KOPT-K1 (cell line): Measurements from ENCODE around the gene RDH11.

Experiments
- H3K27ac ChIP-seq: fragments of 200-600 bp; sonication (generic); 2 replicates; pipeline ENCODE4 v1.5.1; 2016; ENCODE audit warnings: antibody characterized with exemption, mild to moderate bottlenecking, low read depth, low read length; ENCODE audit not compliant: poor library complexity, severe bottlenecking
- H3K36me3 ChIP-seq: fragments of 200-600 bp; sonication (generic); 2 replicates; pipeline ENCODE4 v1.5.1; 2017; ENCODE audit warnings: antibody characterized with exemption, mild to moderate bottlenecking, low read length, moderate library complexity; ENCODE audit not compliant: insufficient read depth
- H3K9me3 ChIP-seq: fragments of 200-600 bp; sonication (generic); 2 replicates; pipeline ENCODE4 v1.5.1; 2017; ENCODE audit warnings: antibody characterized with exemption, low read length, mild to moderate bottlenecking; ENCODE audit not compliant: insufficient read depth, poor library complexity, severe bottlenecking

Gene RDH11

GRCh38 chr14:67644428-67644827, 51.1 kb downstream of the RDH11 start:
- no peaks in the 10 kb centered on the region for H3K9me3 ChIP-seq
- H3K27ac ChIP-seq, result no peak overlapping the region
- H3K36me3 ChIP-seq, result peaks cover 38% of the 10 kb centered on the region

- Histone ChIP-seq H3K36me3 (peaks cover 31% of the 10 kb centered on the region), H3K9me3 (no peaks in the 10 kb centered on the region)
These were observed 51.9 kb downstream of the RDH11 start for GRCh38 chr14:67643713-67644112.

GRCh38 chr14:67641902-67642749, 53.4 kb downstream of the RDH11 start:
- Histone ChIP-seq H3K27ac (no peak overlapping the region), H3K36me3 (peaks cover 20% of the 10 kb centered on the region), H3K9me3 (no peaks in the 10 kb centered on the region)

More at GRCh38 chr14:67643713-67644112, 51.9 kb downstream of the RDH11 start:
- H3K27ac ChIP-seq, result no peak overlapping the region

DNA sequence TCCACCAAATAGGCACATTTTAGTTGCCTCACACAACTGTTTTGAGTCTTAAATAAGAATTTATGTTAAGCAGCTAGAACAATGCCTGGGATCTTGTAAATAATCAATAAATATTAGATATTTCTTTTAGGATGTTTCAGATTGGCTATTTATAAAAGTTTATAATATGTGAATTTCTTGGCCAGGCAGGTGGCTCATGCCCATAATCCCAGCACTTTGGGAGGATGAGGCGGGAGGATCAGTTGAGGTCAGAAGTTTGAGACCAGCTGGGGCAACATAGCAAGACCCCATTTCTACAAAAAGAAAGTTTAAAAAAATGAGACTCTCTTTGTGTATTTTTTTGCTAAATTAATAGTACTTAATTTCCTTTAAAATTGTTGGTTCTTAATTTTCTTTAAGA, 54.1 kb downstream of the RDH11 start:
- H3K9me3 ChIP-seq, result no peaks in the 10 kb centered on the region

DNA sequence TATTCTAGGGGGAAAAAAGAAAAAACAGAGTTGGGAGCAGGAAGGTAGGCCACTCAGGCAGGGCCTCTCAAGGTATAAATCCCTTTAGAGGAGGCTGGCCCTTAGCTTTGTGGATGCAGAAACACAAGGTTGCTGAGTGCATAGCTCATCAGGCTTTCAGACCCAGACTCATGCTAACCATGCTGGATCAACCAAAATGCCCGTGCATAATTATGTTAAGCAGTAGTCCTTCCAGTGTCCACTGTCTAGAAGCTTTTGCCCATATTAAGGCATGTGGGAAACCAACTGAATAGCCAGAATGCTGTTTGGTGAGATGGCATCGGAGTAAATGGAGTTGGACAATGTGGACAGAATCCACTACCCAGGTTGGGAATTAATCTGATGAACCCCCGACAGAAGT, 56.9 kb downstream of the RDH11 start:
- Histone ChIP-seq H3K36me3 (no peaks in the 10 kb centered on the region), H3K27ac (no peak overlapping the region), H3K9me3 (no peaks in the 10 kb centered on the region)

More for the DNA sequence above, 54.1 kb downstream of the RDH11 start:
- Histone ChIP-seq H3K27ac (no peak overlapping the region), H3K36me3 (peaks cover 13% of the 10 kb centered on the region)

- no peaks in the 10 kb centered on the region for H3K9me3 ChIP-seq
- H3K27ac ChIP-seq, result no peak overlapping the region
- H3K36me3 ChIP-seq, result no peaks in the 10 kb centered on the region
These were observed 59.1 kb downstream of the RDH11 start for GRCh38 chr14:67636361-67636919.

DNA sequence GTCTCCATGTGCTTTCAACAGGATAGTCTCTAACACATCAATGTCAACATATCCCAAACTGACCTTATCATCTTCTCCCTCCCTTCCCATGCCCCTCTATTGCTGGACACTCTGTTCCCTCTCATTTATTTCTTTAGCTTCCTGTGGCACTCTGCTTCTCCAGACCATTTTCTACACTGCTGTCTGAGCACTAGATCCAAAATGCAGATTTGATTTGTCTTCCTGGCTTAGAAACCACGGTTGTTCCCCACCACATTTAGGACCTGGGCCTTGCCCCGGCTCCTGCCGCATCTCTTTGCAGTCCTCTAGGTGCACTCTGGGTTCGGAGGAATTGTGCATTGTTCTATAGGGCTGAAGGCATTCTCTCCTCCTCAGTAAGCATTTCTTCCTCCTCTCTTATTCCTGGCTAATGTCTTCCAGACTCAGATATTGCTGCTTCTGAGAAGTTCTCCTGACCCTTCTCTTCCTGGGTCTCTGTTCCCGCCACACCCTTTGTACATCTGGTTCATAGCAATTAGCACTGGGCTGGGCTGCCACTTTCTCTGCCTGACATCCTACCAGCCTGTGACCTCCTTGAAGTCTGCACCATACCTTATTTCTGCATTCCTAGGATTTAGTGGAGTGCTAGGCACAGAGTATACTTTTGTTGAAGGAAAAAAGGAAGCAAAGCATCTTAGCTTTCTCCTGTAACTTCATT, 62.0 kb downstream of the RDH11 start:
- Histone ChIP-seq H3K9me3 (no peaks in the 10 kb centered on the region), H3K36me3 (no peaks in the 10 kb centered on the region), H3K27ac (no peak overlapping the region)

DNA sequence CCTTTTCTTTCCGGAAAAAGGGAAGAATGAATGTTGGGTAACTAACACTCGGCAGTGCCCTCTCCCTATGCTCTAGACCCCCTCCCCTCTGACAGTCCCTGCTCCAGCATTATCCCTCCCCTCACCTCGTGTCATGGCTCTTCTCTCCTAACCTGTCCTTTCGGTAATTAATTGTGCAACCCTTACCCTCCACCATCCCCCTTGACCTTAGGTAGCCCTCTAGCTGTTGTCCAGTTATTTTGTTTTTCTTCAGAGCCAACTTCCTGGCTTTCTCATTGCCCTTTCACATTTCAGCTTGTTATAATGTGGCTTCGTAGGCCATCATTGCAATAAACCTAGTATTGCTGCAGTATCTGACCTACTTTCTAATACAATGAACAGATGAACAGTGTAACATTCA, 64.6 kb downstream of the RDH11 start:
- H3K36me3 ChIP-seq, result no peaks in the 10 kb centered on the region
- no peaks in the 10 kb centered on the region for H3K9me3 ChIP-seq
- H3K27ac ChIP-seq, result no peak overlapping the region

DNA sequence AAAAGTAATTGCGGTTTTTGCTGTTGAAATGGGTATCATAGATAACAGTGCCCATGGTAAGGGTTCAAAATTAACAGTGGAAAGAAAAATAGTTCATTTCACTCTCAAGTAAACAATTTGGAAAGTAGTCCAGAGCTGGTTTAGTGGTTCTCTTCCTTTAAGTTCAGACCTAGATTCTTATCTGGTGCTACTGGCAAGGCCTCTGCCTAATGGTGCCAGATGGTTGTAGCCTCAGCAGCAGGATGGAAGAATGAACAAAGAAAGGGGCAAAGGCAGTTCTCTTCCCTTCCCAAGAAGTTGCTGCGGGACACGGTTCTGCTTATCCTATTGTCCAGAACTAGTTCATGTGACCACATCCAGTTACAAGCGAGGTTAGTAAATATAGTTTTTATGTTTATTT, 65.4 kb downstream of the RDH11 start:
- H3K27ac ChIP-seq, result no peak overlapping the region

DNA sequence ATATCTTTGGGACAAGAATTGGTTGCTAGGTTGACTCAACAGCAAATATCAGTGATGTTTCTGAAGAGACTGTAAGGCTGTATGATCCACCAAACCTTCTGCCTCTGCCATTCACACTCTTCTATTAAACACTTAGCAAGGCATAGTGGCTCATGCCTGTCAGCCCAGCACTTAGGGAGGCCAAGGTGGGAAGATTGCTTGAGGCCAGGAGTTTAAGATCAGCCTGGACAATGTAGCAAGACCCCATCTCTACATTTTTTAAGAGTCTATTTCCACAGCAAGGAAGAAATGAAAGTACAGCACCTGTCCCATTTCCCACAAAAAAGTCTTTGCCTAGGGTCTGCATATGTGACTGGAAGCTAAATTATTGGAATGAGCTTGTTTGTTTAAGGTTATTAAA, 68.0 kb downstream of the RDH11 start:
- no peaks in the 10 kb centered on the region for H3K36me3 ChIP-seq

More for the DNA sequence above, 65.4 kb downstream of the RDH11 start:
- Histone ChIP-seq H3K9me3 (no peaks in the 10 kb centered on the region), H3K36me3 (no peaks in the 10 kb centered on the region)

More for the DNA sequence above, 68.0 kb downstream of the RDH11 start:
- H3K9me3 ChIP-seq, result no peaks in the 10 kb centered on the region
- H3K27ac ChIP-seq, result no peak overlapping the region
